ENCODE data around the gene EHBP1.

EHBP1 gene

GRCh38 chr2:62974999-62975398 is 269.5 kb downstream of the EHBP1 start:
- no peak for TF ChIP-seq ZNF354C (tag by site-specific recombination; IDR thresholded peaks at IDR 0.05; ENCODE audit: borderline replicate concordance, low read depth)
- Histone ChIP-seq H3K9me3 (ENCODE audit: control insufficient read depth, insufficient read depth, low read depth, low read length) (no peaks in the 10 kb centered on the region), H3K4me1 (ENCODE audit: control insufficient read depth, insufficient read depth, low read length) (peaks cover 7% of the 10 kb centered on the region; the same call in 1 of the 2 replicates), H3K36me3 (ENCODE audit: control insufficient read depth in 2 of 2, insufficient read depth in 1 of 2, low read length in 2 of 2) (peaks cover 0 to 7% of the 10 kb centered on the region in 2 experiments; a peak in 1 of 3 replicates), H3K27ac (ENCODE audit: extremely low read depth, low read depth, low read length) (no peak overlapping the region), H3K4me3 (ENCODE audit: low read depth, low read length) (no peak overlapping the region)
- ChIA-PET POLR2A (no interaction called here), CTCF (interaction anchor here (0.7 to 1.8 kb wide), 3 partner anchors 18 to 193 kb away, joined by 3 to 4 read pairs (median 3); no protein-coding TSS in a partner anchor)

GRCh38 chr2:62991605-62992004 is 286.1 kb downstream of the EHBP1 start:
- Histone ChIP-seq H3K9me3 (ENCODE audit: control insufficient read depth, insufficient read depth, low read depth, low read length) (no peaks in the 10 kb centered on the region), H3K4me3 (ENCODE audit: low read depth, low read length) (no peak overlapping the region), H3K36me3 (ENCODE audit: control insufficient read depth in 2 of 2, insufficient read depth in 1 of 2, low read length in 2 of 2) (peaks cover 2 to 8% of the 10 kb centered on the region in 2 experiments), H3K4me1 (ENCODE audit: control insufficient read depth, insufficient read depth, low read length) (no peaks in the 10 kb centered on the region), H3K27ac (ENCODE audit: extremely low read depth, low read depth, low read length) (no peak overlapping the region)
- no peak for TF ChIP-seq ZBTB1 (tag by site-specific recombination; IDR thresholded peaks at IDR 0.05)
- TF ChIP-seq ZNF600 (tag by site-specific recombination; IDR thresholded peaks at IDR 0.05): no peak
- TF ChIP-seq ZBTB11 (tag by site-specific recombination; conservative IDR thresholded peaks at IDR 0.05; ENCODE audit: low read depth): no peak
- TF ChIP-seq ZNF785 (tag by site-specific recombination; IDR thresholded peaks at IDR 0.05): no peak
- TF ChIP-seq YY2 (tag by site-specific recombination; IDR thresholded peaks at IDR 0.05): no peak
- TF ChIP-seq ZBTB10 (tag by site-specific recombination; IDR thresholded peaks at IDR 0.05): no peak
- ChIA-PET POLR2A (no interaction called here), CTCF (no interaction called here)

- no peaks in the 10 kb centered on the region for H3K9me3 ChIP-seq (ENCODE audit: control insufficient read depth, insufficient read depth, low read depth, low read length)
- peaks cover 7 to 8% of the 10 kb centered on the region in 2 experiments for H3K36me3 ChIP-seq (ENCODE audit: control insufficient read depth in 2 of 2, insufficient read depth in 1 of 2, low read length in 2 of 2)
- ChIA-PET CTCF (interaction anchor here (0.6 to 1.2 kb wide), 4 partner anchors 17 to 774 kb away, joined by 3 to 4 read pairs (median 3); no protein-coding TSS in a partner anchor), POLR2A (no interaction called here)
- H3K4me1 ChIP-seq (ENCODE audit: control insufficient read depth, insufficient read depth, low read length): no peaks in the 10 kb centered on the region
- no peak overlapping the region for H3K27ac ChIP-seq (ENCODE audit: extremely low read depth, low read depth, low read length)
- H3K4me3 ChIP-seq (ENCODE audit: low read depth, low read length): no peak overlapping the region
- TF ChIP-seq ZNF580 (tag by site-specific recombination; IDR thresholded peaks at IDR 0.05): no peak
- no peak for TF ChIP-seq ZNF175 (tag by site-specific recombination; IDR thresholded peaks at IDR 0.05)
- no peak for TF ChIP-seq ZNF596 (tag by site-specific recombination; IDR thresholded peaks at IDR 0.05)
- TF ChIP-seq PRDM2 (tag by site-specific recombination; IDR thresholded peaks at IDR 0.05; ENCODE audit: borderline replicate concordance): no peak
- TF ChIP-seq SETDB1 (IDR thresholded peaks at IDR 0.05; ENCODE audit: insufficient read length, low read length): no peak
- TF ChIP-seq ZNF10 (tag by site-specific recombination; IDR thresholded peaks at IDR 0.05): no peak
- TF ChIP-seq ZNF37A (tag by site-specific recombination; IDR thresholded peaks at IDR 0.05): no peak
- no peak for TF ChIP-seq FEZF1 (tag by site-specific recombination; IDR thresholded peaks at IDR 0.05)
- no peak for TF ChIP-seq ZNF670 (tag by site-specific recombination; IDR thresholded peaks at IDR 0.05; ENCODE audit: low read depth)
- no peak for TF ChIP-seq ZBTB26 (tag by site-specific recombination; optimal IDR thresholded peaks at IDR 0.05)
- TF ChIP-seq ZNF600 (tag by site-specific recombination; IDR thresholded peaks at IDR 0.05): no peak
Measured at GRCh38 chr2:62992561-62992960, 287.0 kb downstream of the EHBP1 start.
